A204.1 (cell line): ENCODE measurements around the gene OXCT2.
"Not testable (repeated sequence)": the region's sequence is repeated elsewhere in the genome, so short reads cannot be mapped to it uniquely, and the experiment has no call there.

ENCODE experiments used
- FAIRE-seq: peaks from 2 replicates; lab custom pipeline; 2012; peaks lifted over from hg19 to GRCh38; lab: Jason Lieb, UNC

OXCT2 gene

DNA sequence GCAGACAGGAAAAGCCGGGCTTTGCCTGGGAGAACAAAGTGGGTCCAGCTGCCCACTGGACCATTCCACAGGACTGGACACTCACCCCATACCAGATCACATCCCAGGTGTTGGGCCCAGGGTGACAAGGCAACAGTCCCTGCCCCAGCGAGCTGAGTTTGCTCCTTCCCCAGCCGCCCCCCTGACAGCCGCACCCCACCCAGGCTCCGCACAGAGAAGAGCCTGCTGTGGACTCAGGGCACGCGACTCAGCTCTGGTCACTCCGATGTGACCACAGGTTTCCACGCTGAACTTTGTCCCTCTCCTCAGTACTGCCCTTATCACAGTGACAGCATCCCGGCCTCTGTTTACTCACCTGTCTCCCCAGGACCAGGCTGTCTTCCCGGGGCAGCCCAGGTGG is 16.3 kb upstream of the OXCT2 start:
- FAIRE-seq, result no peak

DNA sequence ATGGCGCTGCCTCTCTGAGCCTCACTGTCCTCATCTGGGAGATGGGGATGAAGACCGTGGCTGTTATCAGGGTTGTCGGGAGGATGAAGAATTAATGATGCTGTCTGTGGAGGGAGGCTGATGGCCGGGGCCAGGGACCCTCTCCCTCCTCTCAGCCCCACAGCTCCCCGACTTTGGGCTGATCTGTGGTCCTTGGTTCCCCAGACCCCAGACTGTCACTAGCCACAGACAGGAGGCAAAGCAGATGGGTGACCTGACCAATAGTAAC is 15.9 kb upstream of the OXCT2 start:
- FAIRE-seq, result not testable (repeated sequence)

DNA sequence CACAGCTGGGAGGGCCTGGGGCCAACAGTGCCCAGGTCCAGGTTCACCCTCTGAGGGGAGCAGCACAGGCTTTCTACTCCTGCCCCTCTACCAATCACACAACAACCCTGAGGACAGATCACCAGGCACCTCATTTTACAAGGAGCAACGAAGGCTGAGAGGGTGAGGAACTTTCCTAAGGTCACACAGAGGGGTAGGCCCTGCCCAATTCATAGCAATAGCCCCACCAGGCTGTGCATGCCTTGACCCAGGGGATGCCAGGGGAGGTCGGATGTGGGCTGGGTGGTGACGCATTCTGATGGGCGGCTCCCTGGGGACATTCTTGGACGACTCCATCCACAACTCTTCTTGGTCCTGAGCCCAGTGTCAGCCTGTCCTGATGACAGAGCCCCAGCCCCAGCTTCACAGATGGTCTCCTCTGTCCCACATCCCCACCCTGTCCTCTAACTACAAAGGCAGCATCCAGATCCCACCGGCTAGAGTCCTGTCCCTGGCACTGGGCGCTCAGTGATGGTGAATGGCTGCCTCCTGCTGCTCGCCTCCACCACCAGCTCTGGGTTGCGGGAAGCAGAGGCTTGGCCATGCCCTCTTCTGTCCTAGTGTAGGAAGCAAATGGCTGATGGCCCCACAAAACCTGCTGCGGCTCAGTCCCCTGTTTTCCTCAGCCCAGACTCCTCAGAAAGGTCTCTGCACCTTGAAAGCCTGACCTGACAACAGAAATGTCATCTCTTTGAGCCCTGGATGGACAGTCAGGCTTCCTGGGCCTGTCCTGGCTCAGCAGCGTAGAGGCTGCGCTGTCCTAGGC is 15.4 kb upstream of the OXCT2 start:
- not testable (repeated sequence) for FAIRE-seq

DNA sequence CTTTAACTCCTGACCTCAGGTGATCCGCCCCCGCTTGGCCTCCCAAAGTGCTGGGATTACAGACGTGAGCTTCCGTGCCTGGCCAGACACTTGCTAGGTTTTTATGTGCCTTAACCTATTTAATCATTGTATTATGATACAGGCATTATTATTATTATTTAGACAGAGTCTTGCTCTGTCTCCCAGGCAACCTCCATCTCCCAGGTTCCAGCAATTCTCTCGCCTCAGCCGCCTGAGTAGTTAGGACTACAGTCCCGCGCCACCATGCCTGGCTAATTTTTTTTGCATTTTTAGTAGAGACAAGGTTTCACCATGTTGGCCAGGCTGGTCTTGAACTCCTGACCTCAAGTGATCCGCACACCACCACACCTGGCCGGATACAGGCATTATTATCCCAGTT is 11.5 kb upstream of the OXCT2 start:
- not testable (repeated sequence) for FAIRE-seq

DNA sequence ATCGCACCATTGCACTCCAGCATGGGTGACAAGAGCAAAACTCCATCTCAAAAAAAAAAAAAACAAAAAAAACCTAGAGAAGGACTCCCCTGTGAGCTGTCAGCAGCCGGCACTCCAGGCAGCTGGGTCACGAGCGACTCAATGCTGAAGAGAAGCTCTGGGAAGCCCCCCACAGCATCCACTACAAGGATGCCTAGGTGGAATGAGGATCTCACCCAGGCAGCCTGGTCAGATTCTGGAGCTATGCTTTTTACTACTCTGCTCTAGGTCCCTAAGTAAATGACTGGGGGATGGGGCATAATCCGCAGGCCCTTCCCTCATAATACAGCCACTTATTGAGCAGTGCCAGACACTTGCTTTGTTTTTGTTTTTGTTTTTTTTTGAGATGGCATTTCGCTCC is 11.0 kb upstream of the OXCT2 start:
- no peak for FAIRE-seq

DNA sequence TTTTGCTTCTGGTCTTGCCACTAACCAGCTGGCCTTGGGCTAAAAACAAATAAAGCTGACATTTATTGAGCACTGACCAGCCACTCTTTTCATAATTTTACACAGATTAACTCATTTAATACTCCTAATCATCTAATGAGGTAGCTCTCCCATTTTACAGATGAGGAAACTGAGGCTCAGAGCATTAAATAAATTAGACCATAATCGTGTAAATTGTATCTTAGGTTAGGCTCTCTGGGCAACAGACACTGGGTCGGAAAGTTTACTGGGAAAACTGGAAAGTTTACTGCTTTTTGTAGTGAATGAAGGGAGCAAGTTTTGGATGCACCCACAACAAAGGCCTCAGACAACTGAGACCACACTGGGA is 10.2 kb upstream of the OXCT2 start:
- no peak for FAIRE-seq

DNA sequence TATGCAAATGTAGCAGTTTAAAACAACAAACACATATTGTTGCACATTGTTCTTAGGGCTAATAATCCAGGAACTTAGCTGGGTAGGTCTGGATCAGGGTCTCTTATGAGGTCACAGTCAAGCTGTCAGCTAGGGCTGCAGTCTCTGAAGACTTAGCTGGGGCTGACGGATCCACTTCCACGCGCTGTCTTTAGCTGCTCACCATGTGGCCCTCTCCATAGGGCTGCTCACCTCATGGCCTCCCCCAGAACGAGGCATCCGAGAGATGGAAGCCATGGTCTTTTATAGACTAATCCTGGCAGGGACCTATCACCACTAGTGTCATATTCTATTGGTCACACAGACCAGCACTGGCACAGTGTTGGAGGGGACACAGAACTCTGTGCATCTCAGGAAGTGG is 8.7 kb upstream of the OXCT2 start:
- FAIRE-seq, result no peak

DNA sequence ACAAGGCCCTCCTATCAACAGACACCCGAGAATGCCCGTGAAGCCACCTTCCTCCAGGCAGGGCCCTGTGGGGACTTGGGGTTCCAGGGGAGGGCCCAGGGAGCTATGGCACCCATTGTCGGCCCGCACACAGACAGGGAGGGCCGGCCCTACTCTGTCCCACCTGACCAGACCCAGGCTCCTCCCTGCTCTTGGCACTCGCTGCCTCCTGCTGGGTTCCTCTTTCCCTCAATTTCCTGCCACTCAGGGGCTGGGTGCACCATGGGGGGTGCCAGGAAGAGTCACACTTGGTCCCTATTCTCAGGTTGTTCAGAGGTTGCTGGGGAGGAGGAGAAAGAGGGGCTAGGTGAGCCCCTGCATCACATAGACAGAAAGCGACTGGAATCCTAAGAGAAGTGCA is 8.0 kb upstream of the OXCT2 start:
- no peak for FAIRE-seq

DNA sequence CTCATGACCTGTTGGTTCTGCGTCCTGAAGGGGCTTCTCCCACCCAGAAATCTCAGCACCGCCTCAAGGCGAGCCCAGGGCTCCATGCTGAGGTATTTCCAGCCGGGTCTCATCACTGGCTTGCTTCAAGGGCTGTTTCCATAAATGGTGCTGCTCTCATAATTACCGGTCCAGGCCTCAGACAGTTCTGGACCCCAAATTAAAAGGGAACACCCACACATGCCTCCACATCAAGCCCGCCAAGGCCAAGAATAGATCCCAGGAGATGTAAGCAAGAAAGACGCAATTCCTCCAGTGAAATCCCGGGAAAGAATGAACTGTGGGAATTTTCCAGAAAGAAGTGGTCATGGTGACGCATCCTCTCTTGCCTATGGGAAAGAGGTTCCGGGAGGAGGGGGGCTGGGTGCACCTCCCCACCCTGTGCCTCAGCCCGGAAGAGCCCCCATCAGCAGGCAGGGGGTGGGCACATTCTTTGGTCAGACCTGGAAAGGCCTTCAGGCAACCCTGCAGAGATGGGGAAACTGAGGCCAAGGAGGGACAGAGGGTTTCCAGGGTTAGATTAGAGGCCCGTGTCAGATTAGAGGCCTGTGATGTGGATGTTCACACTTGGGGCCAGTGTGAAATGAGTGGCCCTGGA is 7.4 kb upstream of the OXCT2 start:
- FAIRE-seq, result not testable (repeated sequence)

DNA sequence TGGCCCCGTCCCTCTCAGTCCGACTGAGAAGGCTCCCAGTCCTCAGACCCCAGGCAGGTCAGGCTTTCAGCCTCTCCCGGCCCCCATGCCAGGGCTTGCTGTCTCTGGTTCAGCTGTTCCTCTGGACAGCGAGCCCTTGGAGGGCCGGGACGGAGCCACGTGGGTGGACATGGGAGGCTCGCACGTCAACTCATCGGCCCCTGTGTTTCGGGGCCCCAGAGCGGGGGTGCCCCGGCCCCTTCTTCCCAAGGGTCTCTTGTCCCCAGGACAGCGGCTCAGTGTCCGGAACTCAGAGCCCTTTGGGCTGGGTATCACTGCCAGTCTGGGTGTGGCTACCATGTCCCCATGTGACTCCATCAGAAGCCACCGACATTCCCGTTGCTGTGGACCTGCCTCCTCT is 6.7 kb upstream of the OXCT2 start:
- not testable (repeated sequence) for FAIRE-seq

DNA sequence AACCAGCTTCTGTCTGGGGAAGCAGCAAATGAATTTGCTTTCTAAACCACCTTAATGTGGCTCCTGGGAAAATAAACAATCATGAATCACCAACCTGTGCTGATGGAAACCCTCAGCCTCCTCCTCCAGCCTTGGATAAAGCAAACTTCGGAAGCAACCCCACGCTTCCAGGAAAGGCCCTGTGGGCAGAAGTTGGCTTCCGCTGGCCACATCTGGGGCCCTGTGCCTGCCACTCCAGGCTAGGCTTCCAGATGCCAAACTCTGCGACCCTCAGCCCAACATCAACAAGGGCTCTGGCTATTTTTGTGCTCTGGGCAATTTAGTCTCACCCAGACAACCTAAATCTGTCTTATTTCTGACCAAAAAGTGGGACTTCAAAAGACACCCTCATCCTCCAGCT is 6.2 kb upstream of the OXCT2 start:
- FAIRE-seq, result no peak

DNA sequence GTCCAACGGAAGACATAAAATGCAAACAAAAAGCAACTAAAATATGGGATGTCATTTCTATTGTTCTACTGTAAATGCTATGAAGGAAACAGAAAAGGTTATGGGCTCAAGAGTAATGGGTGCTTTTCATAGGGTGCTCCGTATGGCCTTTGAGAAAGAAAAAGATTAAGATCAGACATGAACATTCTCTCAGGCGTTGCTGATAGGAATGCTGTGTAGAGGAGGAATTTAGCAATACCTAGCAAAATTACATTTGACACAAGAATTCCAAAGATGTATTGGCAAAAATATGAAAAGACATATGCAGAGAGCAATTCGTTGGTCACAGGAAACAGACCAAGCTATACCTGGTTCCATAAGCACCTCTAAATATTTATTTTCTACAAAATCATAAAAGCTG is 5.7 kb upstream of the OXCT2 start:
- FAIRE-seq, result no peak

DNA sequence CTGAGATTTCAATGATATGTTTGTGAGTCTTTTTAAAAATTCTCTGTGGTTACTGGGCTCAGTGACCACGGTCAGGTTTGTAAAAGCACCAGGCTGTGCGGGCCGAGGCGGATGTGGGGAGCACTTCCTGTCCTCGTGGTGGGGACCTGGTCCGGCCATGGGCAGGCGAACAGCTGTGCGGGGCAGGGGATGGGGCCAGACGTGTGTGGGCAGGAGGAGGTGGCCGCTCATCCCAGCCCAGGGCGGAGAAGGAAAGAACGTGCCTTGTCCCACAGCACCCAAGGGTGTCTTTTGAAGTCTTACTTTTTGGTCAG is 5.2 kb upstream of the OXCT2 start:
- FAIRE-seq, result no peak

DNA sequence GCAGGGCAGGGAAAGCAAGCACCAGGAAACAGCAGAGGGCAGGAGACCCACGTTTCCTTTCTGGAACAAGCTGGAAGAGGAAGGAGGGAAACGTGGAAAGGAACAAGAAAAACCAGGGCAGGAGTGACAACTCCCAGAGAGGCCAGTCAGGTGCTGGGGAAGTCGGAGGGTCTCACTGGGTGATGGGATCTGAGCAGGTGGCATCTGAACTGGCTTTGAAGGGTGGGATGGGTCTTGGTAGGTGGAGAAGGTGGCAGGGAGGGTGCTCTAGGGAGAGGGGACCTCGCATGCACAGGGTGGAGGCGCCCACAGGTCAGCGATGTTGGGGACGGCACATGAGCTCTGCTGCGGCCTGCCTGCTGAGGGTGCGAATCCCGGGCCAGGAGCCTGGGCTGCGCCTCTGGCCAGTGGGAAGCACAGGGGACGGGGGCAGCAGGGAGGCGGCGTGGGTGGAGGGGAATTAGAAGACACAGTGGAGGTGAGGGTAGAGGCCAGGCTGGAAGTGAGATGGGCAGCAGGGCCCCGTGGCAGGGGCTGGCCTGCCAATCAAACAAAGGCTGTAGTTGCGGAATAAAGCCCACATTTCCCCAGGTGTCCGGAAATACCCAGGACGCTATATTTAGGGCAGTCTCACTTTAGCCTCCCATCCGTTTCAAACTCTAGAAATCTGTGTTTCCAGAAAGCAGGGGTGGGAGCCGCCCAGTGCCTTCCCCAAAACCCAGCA is 4.7 kb upstream of the OXCT2 start:
- FAIRE-seq, result not testable (repeated sequence)

DNA sequence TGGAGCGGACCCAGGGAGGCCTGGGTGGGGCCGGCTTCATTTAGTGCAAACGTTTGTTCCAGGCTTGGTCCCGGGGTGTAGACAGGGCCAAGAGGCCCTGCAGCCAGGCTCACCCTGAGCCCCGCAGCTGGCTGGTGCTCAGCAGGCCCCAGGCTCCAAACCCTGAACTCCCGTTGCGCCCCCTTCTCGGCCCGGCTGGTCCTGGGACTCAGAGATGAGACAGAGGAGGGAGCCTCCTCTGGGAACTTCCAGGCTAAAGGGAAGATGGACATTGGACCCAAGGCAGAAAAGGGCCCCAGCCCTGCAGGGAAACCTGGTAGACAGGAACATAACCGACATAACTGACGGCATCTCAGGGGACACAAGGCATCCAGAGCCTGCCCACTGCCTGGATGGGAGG is 4.0 kb upstream of the OXCT2 start:
- not testable (repeated sequence) for FAIRE-seq

DNA sequence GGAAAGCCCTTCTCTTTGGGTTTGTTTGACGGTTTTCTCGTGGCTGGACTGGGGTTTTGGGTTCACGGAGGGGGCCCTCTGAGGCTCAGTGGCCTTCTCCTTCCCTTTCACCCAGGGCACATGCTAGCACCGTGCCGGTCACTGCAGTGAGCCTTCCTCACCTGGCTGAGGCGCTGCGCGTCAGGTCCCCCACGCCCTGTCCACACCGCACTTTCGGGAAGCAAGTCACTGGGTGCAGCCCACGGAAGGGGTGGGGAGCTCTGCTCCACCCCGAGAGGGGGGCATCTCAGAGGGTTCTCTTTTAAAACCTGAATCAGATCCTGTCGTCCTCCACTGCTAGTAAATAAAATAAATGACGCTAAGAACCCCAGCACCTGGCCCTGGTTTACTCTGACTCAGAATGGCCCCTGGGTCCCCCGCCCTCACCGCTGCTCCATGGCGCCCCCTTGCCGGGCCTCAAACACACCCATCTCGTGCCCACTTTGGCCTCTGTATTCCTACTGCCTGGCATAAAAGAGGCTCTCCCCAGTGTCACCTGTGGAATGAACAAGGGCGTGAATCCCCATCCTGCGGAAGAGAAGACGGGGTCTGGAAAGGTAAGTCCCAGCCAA is 2.3 kb upstream of the OXCT2 start:
- FAIRE-seq, result not testable (repeated sequence)

DNA sequence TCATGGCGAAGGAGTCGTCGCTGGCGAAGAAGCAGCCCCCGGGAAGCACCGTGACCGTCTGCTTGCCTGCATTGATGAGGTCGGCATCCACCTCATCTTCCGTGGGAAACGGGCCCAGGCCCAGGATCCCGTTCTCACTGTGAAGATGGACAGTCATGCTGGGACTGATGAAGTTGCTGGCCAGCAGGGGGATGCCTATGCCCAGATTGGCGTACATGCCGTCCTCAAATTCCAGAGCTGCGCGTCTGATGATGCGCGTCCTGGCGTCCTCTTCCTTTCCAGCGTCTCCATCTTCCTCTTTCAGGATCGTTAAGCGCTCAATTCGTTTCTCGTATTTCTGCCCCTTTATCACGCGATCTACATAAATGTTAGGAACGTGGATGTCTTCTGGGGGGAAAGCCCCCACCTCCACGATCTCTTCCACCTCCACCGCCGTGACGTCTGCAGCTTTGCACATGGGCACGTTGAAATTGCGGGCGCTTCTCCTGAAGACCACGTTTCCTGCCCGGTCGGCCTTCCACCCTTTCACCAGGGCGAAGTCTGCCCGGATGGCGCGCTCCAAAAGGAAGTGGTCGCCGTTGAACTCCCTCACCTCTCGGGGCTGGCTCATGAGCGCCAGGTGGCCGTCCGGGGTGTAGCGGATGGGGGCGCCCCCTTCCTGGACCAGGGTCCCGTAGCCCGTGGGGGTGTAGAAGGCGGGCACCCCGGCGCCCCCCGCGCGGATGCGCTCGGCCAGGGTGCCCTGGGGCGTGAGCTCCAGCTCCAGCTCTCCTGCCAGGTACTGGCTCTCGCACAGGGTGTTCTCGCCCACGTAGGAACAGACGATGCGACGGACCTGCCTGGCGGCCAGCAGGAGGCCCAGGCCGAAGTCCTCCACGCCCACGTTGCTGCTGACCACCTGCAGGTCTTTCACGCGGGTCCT is 787 bp downstream of the OXCT2 start:
- FAIRE-seq, result not testable (repeated sequence)

DNA sequence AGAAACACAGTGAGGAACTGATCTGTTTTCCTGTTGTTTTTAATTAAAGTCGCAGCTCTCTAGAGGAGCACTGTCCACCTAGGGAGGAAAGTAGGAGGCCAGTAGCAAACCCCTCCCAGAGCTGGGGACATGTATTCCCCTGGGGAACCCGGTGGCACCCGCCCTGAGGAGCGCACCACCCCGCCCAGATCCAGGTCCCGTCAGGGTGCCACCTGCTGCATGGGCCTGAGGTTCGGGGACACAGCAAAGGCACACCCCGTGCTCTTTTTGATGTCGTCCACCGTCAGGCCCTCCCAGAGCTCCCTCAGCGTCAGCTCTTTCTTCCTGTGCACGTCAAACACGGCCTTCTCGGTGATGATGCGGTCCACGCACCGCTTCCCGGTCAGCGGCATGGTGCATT is 1.6 kb downstream of the OXCT2 start:
- FAIRE-seq, result not testable (repeated sequence)

DNA sequence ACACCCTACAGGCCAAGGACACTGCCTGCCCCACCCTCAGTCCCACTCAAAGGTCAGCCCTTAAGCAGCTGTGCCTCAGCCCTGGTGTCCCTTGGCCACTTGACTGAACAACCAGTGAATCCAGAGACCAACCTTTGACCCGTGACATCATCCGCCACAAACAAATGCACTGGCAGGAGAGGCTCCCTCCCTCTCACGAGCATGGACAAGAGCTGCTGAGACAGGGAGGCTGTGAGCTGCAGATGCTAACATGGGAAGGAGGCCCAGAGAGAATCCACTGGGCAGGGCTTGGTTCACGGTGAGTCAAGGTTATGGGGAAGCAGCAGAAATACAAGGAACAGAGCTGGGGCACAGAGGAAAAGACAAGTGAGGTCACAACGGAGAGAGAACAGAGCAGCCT is 4.7 kb downstream of the OXCT2 start:
- FAIRE-seq, result not testable (repeated sequence)

DNA sequence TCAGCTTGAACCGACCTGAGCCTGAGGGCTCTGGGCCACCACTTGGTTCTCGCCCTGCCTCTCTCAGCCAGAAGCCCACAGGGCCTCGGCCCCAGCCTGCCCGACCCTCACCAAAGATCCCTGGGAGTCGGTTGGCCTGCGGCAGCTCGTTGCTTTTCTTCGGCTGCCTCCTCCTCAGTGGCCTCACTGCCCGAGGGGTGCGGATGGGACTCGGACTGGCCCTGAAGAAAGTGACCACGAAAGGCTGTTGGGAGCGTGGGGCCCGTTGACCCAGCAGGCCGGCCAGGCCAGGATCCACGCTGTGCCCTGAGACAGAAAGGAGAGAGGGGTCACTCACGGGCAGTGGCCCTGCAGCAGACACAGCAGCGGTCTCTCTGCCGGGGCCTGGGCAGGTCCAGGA is 6.6 kb downstream of the OXCT2 start:
- FAIRE-seq, result not testable (repeated sequence)

DNA sequence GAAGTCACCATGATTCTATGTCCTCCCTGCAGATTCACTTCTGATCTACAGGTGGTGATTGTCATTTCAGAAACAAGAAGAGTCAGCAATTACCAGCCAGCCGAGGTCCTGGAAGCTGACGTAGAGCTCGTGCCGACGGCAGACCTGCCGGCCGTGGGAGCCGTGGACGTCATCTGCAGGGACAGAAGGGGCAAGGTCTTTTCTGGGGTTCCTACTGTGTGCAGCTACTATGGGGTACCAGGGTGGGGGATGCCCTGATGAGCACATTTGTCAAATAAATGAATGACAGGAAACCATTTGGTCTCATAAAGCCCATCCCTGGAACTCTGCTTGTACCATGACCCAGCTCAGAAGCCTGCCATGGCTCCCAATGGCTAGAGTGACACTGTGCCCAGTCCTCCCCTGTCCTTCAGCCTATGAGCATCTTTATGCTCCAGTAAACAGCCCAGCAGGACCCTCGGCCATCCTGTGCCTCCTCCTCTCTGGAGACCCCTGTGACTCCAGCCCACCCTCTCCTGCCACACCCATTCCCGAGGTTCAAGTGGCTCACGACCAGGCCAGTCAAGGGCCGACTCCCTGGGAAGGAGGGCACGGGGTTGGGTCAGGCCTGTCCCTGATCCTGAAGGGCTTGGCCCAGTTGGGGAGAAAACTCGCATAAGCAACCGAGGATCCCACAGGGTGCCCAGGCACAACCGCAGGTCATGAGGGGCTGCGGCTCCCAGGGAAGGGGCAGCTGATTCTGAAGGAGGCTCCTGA is 7.4 kb downstream of the OXCT2 start:
- FAIRE-seq, result not testable (repeated sequence)
